Nephron (organoid): Measurements from ENCODE around the gene DDX51.
"Not testable (repeated sequence)": the region's sequence is repeated elsewhere in the genome, so short reads cannot be mapped to it uniquely, and the experiment has no call there.

ENCODE experiments used
- H3K27ac Mint-ChIP-seq, 3 experiments: 2 replicates each; pipeline ENCODE4 v1.8.0; 2020; ENCODE audit warnings: mixed read lengths in 3 of 3, mild to moderate bottlenecking in 2 of 3, moderate library complexity in 1 of 3
- H3K27me3 Mint-ChIP-seq: 2 replicates; pipeline ENCODE4 v1.8.0; 2021; ENCODE audit warnings: low read depth, mild to moderate bottlenecking, moderate library complexity, mixed read lengths
- H3K36me3 Mint-ChIP-seq: 2 replicates; pipeline ENCODE4 v1.8.0; 2020; ENCODE audit warnings: low read depth, mixed read lengths
- H3K4me1 Mint-ChIP-seq: 2 replicates; pipeline ENCODE4 v1.8.0; 2020; ENCODE audit warnings: mixed read lengths
- H3K4me3 Mint-ChIP-seq, 3 experiments: 2 replicates each; pipeline ENCODE4 v1.8.0; 2020; ENCODE audit warnings: mild to moderate bottlenecking in 3 of 3, mixed read lengths in 3 of 3, moderate library complexity in 2 of 3
- H3K9me3 Mint-ChIP-seq: 2 replicates; pipeline ENCODE4 v1.8.0; 2020; ENCODE audit warnings: mixed read lengths
- CTCF ChIP-seq, 3 experiments: fragments of 200-600 bp; sonication (generic); IDR thresholded peaks; one replicate each; pipeline ENCODE4 v1.5.0; 2021; ENCODE audit warnings: antibody characterized with exemption in 3 of 3; ENCODE audit not compliant: unreplicated experiment in 3 of 3

The DDX51 gene

GRCh38 chr12:132151145-132151765 lies 7.1 kb upstream of the DDX51 start:
- H3K4me3 Mint-ChIP-seq = peak overlapping the region in 1 of 3 experiments; percentile 25
- H3K27ac Mint-ChIP-seq = no peak overlapping the region
- no peaks in the 10 kb centered on the region for H3K9me3 Mint-ChIP-seq
- no peak for TF ChIP-seq CTCF (IDR thresholded peaks at IDR 0.05; ENCODE audit: unreplicated experiment in 3 of 3)
- H3K4me1 Mint-ChIP-seq = peaks cover 1% of the 10 kb centered on the region
- no peaks in the 10 kb centered on the region for H3K27me3 Mint-ChIP-seq
- H3K36me3 Mint-ChIP-seq = peaks cover 7% of the 10 kb centered on the region

- no peak overlapping the region for H3K27ac Mint-ChIP-seq
- no peak for TF ChIP-seq CTCF (IDR thresholded peaks at IDR 0.05; ENCODE audit: unreplicated experiment in 3 of 3)
- no peaks in the 10 kb centered on the region for H3K27me3 Mint-ChIP-seq
- no peak overlapping the region for H3K4me3 Mint-ChIP-seq
- H3K36me3 Mint-ChIP-seq = peaks cover 12% of the 10 kb centered on the region
- peaks cover 5% of the 10 kb centered on the region for H3K4me1 Mint-ChIP-seq
- H3K9me3 Mint-ChIP-seq = no peaks in the 10 kb centered on the region
Measured at GRCh38 chr12:132150780-132151144, 6.6 kb upstream of the DDX51 start.

- not testable (repeated sequence) for H3K4me3 Mint-ChIP-seq, H3K9me3 Mint-ChIP-seq, H3K27ac Mint-ChIP-seq, H3K27me3 Mint-ChIP-seq, H3K4me1 Mint-ChIP-seq
- peaks cover 14% of the 10 kb centered on the region for H3K36me3 Mint-ChIP-seq
Measured at GRCh38 chr12:132149526-132149925, 5.4 kb upstream of the DDX51 start.

- H3K27me3 Mint-ChIP-seq = no peaks in the 10 kb centered on the region
- no peaks in the 10 kb centered on the region for H3K9me3 Mint-ChIP-seq
- H3K4me3 Mint-ChIP-seq = no peak overlapping the region
- no peak for TF ChIP-seq CTCF (IDR thresholded peaks at IDR 0.05; ENCODE audit: unreplicated experiment in 3 of 3)
- H3K4me1 Mint-ChIP-seq = peaks cover 5% of the 10 kb centered on the region
- H3K27ac Mint-ChIP-seq = no peak overlapping the region
- H3K36me3 Mint-ChIP-seq = peaks cover 14% of the 10 kb centered on the region
Measured at GRCh38 chr12:132148368-132149045, 4.4 kb upstream of the DDX51 start.

GRCh38 chr12:132147423-132148367 lies 3.6 kb upstream of the DDX51 start:
- H3K9me3 Mint-ChIP-seq = no peaks in the 10 kb centered on the region
- TF ChIP-seq CTCF (IDR thresholded peaks at IDR 0.05; ENCODE audit: unreplicated experiment in 3 of 3) = no peak
- no peaks in the 10 kb centered on the region for H3K27me3 Mint-ChIP-seq
- H3K27ac Mint-ChIP-seq = no peak overlapping the region
- peaks cover 10% of the 10 kb centered on the region for H3K4me1 Mint-ChIP-seq
- H3K36me3 Mint-ChIP-seq = peaks cover 14% of the 10 kb centered on the region
- no peak overlapping the region for H3K4me3 Mint-ChIP-seq

GRCh38 chr12:132146772-132147422 lies 2.8 kb upstream of the DDX51 start:
- Mint-ChIP-seq H3K36me3 (peaks cover 14% of the 10 kb centered on the region), H3K9me3 (no peaks in the 10 kb centered on the region), H3K27me3 (no peaks in the 10 kb centered on the region), H3K4me3 (peak overlapping the region; percentile 88 to 93 (median 93)), H3K4me1 (peaks cover 10% of the 10 kb centered on the region), H3K27ac (no peak overlapping the region)
- TF ChIP-seq CTCF (IDR thresholded peaks at IDR 0.05; ENCODE audit: unreplicated experiment in 3 of 3) = no peak
